Subcutaneous abdominal adipose tissue (tissue), 5 donors: ENCODE results near the gene PHF21A.

ENCODE experiments used
- H3K27ac ChIP-seq: one replicate; pipeline ENCODE4 v1.7.0; 2013; ENCODE audit warnings: low read depth, mild to moderate bottlenecking, inconsistent platforms, low read length, moderate library complexity
- H3K27me3 ChIP-seq, 5 donors: one replicate each; pipeline ENCODE4 v1.7.0; 2013; ENCODE audit warnings: low read length in 5 of 5, inconsistent platforms in 1 of 5; ENCODE audit not compliant: control insufficient read depth in 5 of 5, insufficient read depth in 4 of 5
- H3K36me3 ChIP-seq, 5 donors: one replicate each; pipeline ENCODE4 v1.7.0; 2013; ENCODE audit warnings: low read length in 5 of 5; ENCODE audit not compliant: control insufficient read depth in 5 of 5, insufficient read depth in 5 of 5
- H3K4me1 ChIP-seq, 5 donors: one replicate each; pipeline ENCODE4 v1.7.0; 2013; ENCODE audit warnings: low read length in 5 of 5, mild to moderate bottlenecking in 3 of 5, moderate library complexity in 1 of 5; ENCODE audit not compliant: control insufficient read depth in 5 of 5, insufficient read depth in 5 of 5
- H3K4me3 ChIP-seq, 5 donors: one replicate each; pipeline ENCODE4 v1.7.0; 2013; ENCODE audit warnings: low read length in 5 of 5, low read depth in 1 of 5
- H3K9ac ChIP-seq, 5 donors: one replicate each; pipeline ENCODE4 v1.7.0; 2013; ENCODE audit warnings: low read length in 5 of 5, mild to moderate bottlenecking in 4 of 5, moderate library complexity in 3 of 5
- H3K9me3 ChIP-seq, 5 donors: one replicate each; pipeline ENCODE4 v1.7.0; 2013; ENCODE audit warnings: low read length in 5 of 5; ENCODE audit not compliant: control insufficient read depth in 5 of 5
- donor health status: healthy.
- donor health status: healthy.
- donor health status: healthy.
- donor health status: healthy.
- donor health status: healthy.

PHF21A gene

GRCh38 chr11:46112961-46113607, 8.2 kb downstream of the PHF21A start:
- no peak overlapping the region for H3K27ac ChIP-seq
- H3K9me3 ChIP-seq = no peaks in the 10 kb centered on the region
- H3K4me1 ChIP-seq = peaks cover 0 to 14% (median 10%) of the 10 kb centered on the region in 5 donors
- no peaks in the 10 kb centered on the region for H3K27me3 ChIP-seq
- no peak overlapping the region for H3K4me3 ChIP-seq
- H3K9ac ChIP-seq = peak overlapping the region in 1 of 5 donors; percentile 32
- H3K36me3 ChIP-seq = no peaks in the 10 kb centered on the region

DNA sequence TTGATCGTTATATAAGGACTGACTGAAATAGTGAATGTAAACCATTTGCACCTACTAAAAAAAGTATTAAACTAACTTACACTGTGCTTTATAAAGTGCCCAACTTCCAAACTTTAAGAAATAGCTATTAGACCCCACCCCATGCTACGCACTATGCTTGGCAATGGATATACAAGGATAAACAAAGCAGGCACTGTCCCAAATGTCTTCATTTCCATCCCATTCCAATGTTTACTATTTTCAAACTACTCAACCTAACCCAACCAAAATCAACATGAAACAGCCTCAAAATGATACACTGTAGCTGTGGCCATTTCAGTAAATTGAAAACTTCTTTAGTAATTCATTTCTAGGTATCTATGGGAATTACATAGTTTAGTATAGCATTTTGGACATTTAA, 12.5 kb downstream of the PHF21A start:
- Histone ChIP-seq H3K4me1 (peaks cover 0 to 30% (median 21%) of the 10 kb centered on the region in 5 donors), H3K27me3 (no peaks in the 10 kb centered on the region), H3K4me3 (no peak overlapping the region), H3K9ac (no peak overlapping the region), H3K9me3 (no peaks in the 10 kb centered on the region), H3K27ac (no peak overlapping the region), H3K36me3 (no peaks in the 10 kb centered on the region)

DNA sequence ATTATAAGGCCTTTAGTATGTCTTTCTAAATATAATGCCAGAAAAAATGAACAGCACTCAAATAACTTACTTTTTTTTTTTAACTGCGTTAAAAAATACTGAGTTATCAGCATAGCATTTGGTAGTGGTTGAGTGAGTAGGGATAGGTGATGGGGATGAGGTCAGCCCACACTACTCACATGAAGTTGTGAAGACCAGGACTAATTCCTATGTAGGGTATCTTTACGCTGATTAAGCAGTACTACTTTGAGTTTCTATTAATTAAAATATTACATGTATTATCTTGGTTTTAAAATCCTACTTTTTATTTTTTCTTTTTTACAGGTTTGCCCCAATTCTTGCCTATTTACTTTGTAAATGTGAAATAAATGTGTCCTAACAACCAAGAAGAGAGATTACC, 13.5 kb downstream of the PHF21A start:
- H3K9me3 ChIP-seq = no peaks in the 10 kb centered on the region
- no peak overlapping the region for H3K4me3 ChIP-seq
- no peaks in the 10 kb centered on the region for H3K27me3 ChIP-seq
- H3K36me3 ChIP-seq = no peaks in the 10 kb centered on the region
- peaks cover 0 to 29% (median 15%) of the 10 kb centered on the region in 5 donors for H3K4me1 ChIP-seq
- no peak overlapping the region for H3K9ac ChIP-seq
- no peak overlapping the region for H3K27ac ChIP-seq

DNA sequence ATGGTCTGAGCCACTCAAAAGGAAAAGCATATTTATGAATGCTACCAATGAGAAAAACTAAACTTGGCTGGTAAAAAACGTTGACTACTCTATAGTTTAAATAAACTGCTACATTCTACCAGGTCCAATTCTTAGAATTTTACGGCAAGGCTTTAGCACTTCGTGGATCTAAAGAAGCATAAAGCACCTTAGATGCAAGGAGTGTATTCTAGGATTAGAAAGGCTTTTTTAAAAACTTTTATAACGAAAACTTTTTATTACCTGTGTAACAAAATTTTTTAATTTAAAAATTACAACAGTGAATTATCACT, 13.9 kb downstream of the PHF21A start:
- no peak overlapping the region for H3K4me3 ChIP-seq
- no peak overlapping the region for H3K27ac ChIP-seq
- no peaks in the 10 kb centered on the region for H3K36me3 ChIP-seq
- H3K9ac ChIP-seq = no peak overlapping the region
- peaks cover 0 to 26% (median 12%) of the 10 kb centered on the region in 5 donors for H3K4me1 ChIP-seq
- no peaks in the 10 kb centered on the region for H3K27me3 ChIP-seq
- no peaks in the 10 kb centered on the region for H3K9me3 ChIP-seq

GRCh38 chr11:46106530-46107407, 14.5 kb downstream of the PHF21A start:
- no peaks in the 10 kb centered on the region for H3K9me3 ChIP-seq
- H3K9ac ChIP-seq = no peak overlapping the region
- H3K36me3 ChIP-seq = no peaks in the 10 kb centered on the region
- H3K4me1 ChIP-seq = peaks cover 0 to 26% (median 12%) of the 10 kb centered on the region in 5 donors
- H3K27ac ChIP-seq = no peak overlapping the region
- no peak overlapping the region for H3K4me3 ChIP-seq
- no peaks in the 10 kb centered on the region for H3K27me3 ChIP-seq

GRCh38 chr11:46105926-46106325, 15.3 kb downstream of the PHF21A start:
- no peaks in the 10 kb centered on the region for H3K9me3 ChIP-seq
- no peaks in the 10 kb centered on the region for H3K36me3 ChIP-seq
- peak overlapping the region in 1 of 5 donors; percentile 32 for H3K9ac ChIP-seq
- no peak overlapping the region for H3K4me3 ChIP-seq
- H3K27ac ChIP-seq = no peak overlapping the region
- no peaks in the 10 kb centered on the region for H3K27me3 ChIP-seq
- H3K4me1 ChIP-seq = peaks cover 0 to 28% (median 14%) of the 10 kb centered on the region in 5 donors

GRCh38 chr11:46105134-46105628, 16.1 kb downstream of the PHF21A start:
- H3K4me3 ChIP-seq = no peak overlapping the region
- H3K4me1 ChIP-seq = peaks cover 0 to 35% (median 22%) of the 10 kb centered on the region in 5 donors
- peak overlapping the region; percentile 43 for H3K27ac ChIP-seq

DNA sequence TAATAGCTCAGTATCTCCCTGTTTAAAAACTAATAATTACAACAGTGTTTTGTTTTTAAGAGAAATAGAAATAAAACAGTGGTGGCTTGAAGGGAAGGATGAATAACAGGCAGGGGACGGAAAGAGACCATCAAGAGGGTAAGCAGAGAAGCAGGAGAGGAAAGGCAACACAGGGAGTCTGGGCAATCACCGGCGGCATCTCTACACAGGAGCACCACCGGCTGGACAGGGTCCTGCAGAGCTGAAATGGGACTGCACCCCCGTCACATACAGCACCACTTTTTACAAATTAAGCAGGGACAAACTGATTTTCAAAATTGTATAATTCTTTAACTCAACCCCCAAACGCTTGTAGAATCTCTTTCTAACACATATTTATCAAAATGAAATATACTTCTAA, 18.4 kb downstream of the PHF21A start:
- H3K36me3 ChIP-seq = no peaks in the 10 kb centered on the region
- H3K27me3 ChIP-seq = no peaks in the 10 kb centered on the region
- no peak overlapping the region for H3K4me3 ChIP-seq
- H3K9ac ChIP-seq = no peak overlapping the region
- H3K4me1 ChIP-seq = peaks cover 0 to 53% (median 40%) of the 10 kb centered on the region in 5 donors
- no peak overlapping the region for H3K27ac ChIP-seq
- no peaks in the 10 kb centered on the region for H3K9me3 ChIP-seq

More at GRCh38 chr11:46105134-46105628, 16.1 kb downstream of the PHF21A start:
- Histone ChIP-seq H3K9me3 (no peaks in the 10 kb centered on the region), H3K36me3 (no peaks in the 10 kb centered on the region), H3K27me3 (no peaks in the 10 kb centered on the region), H3K9ac (no peak overlapping the region)

- H3K27me3 ChIP-seq = no peaks in the 10 kb centered on the region
- peaks cover 0 to 39% (median 33%) of the 10 kb centered on the region in 5 donors for H3K4me1 ChIP-seq
- H3K36me3 ChIP-seq = no peaks in the 10 kb centered on the region
- H3K27ac ChIP-seq = no peak overlapping the region
- H3K4me3 ChIP-seq = peak overlapping the region in 2 of 5 donors; percentile 29 to 46
- H3K9ac ChIP-seq = no peak overlapping the region
- H3K9me3 ChIP-seq = no peaks in the 10 kb centered on the region
Measured at GRCh38 chr11:46100670-46101069, 20.6 kb downstream of the PHF21A start.

DNA sequence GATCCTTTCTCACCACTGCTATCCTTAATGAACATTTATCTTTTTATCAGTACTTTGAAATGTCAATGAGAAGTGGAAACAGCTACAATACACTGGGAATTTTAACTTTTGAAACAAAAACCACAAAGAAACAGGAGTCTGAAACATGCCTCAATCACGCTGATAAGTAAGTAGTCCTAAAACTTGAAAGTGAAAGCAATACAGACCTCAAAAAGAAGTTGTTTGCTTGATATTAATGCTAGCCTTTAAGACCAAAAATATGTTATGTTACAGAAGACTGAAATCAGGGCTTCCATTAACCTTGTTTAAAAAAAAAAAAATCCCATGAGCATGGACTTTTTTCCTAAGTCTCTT, 21.3 kb downstream of the PHF21A start:
- Histone ChIP-seq H3K27ac (peak overlapping the region; percentile 89), H3K36me3 (no peaks in the 10 kb centered on the region), H3K9ac (peak overlapping the region; percentile 62 to 79 (median 69)), H3K27me3 (no peaks in the 10 kb centered on the region), H3K9me3 (no peaks in the 10 kb centered on the region), H3K4me3 (peak overlapping the region; percentile 29 to 46 (median 39)), H3K4me1 (peaks cover 0 to 32% (median 26%) of the 10 kb centered on the region in 5 donors)
